Raji (cell line): ENCODE data around the gene TMEM138.

Experiments used
- POLR2A ChIP-seq: IDR thresholded peaks from 2 replicates; pipeline ENCODE4 v1.6.1; 2011; ENCODE audit warnings: low read depth, low read length, control low read depth; ENCODE audit not compliant: insufficient read depth

Gene TMEM138

GRCh38 chr11:61361741-61362541 lies at the start of gene TMEM138, which contains the start of gene CYB561A3:
Gene TMEM138, plus strand, starts transcription at chr11:61362374. Its CDS starts 2,017 bp downstream, at chr11:61364391.
Gene CYB561A3, minus strand, starts transcription at chr11:61361882. Its CDS starts 5,169 bp downstream, at chr11:61356713.
- peak; percentile 99 for TF ChIP-seq POLR2A

GRCh38 chr11:61315260-61315659 lies 46.9 kb upstream of the TMEM138 start:
- TF ChIP-seq POLR2A: no peak

GRCh38 chr11:61325649-61326414 lies 36.3 kb upstream of the TMEM138 start:
- no peak for TF ChIP-seq POLR2A

- TF ChIP-seq POLR2A: no peak
These were observed 34.5 kb upstream of the TMEM138 start for GRCh38 chr11:61327669-61328071.

- no peak for TF ChIP-seq POLR2A
These were observed 33.8 kb upstream of the TMEM138 start for GRCh38 chr11:61328351-61328750.

GRCh38 chr11:61329871-61330270 lies 32.3 kb upstream of the TMEM138 start:
- no peak for TF ChIP-seq POLR2A

- TF ChIP-seq POLR2A: no peak
These were observed 30.5 kb upstream of the TMEM138 start for GRCh38 chr11:61331651-61332050.

- TF ChIP-seq POLR2A: no peak
These were observed 29.8 kb upstream of the TMEM138 start for GRCh38 chr11:61332281-61332796.

- peak; percentile 94 for TF ChIP-seq POLR2A
These were observed 29.2 kb upstream of the TMEM138 start, which contains the start of the genes DDB1 and TKFC for GRCh38 chr11:61332797-61333549. Gene DDB1, minus strand, starts transcription at chr11:61333105. Its CDS starts 137 bp downstream, at chr11:61332968. Gene TKFC, plus strand, starts transcription at chr11:61333228. Its CDS starts 1,501 bp downstream, at chr11:61334729.

- TF ChIP-seq POLR2A: no peak
These were observed 28.4 kb upstream of the TMEM138 start for GRCh38 chr11:61333550-61334433.

- peak; percentile 24; the same call in 1 of the 2 replicates for TF ChIP-seq POLR2A
These were observed 27.5 kb upstream of the TMEM138 start for GRCh38 chr11:61334434-61335354.

- no peak for TF ChIP-seq POLR2A
These were observed 26.8 kb upstream of the TMEM138 start for GRCh38 chr11:61335355-61335710.
